Left kidney (tissue), 2 donors: ENCODE data around the gene AARS1. TPM values are rescaled to one million over a fixed set of nuclear protein-coding genes. Genes with fewer than 3 reads are reported as not detected.
"Not testable (repeated sequence)": the region's sequence is repeated elsewhere in the genome, so short reads cannot be mapped to it uniquely, and the experiment has no call there.

Source experiments
- DNase-seq: peaks from one replicate; pipeline ENCODE4 v3.0.0-alpha.2; 2013
- polyA plus RNA-seq: library from polyadenylated mRNA; unstranded; fragments of 120-200 nt; gene quantifications from one replicate; pipeline ENCODE4 v1.2.1, GENCODE V29; 2013; ENCODE audit not compliant: insufficient read length

AARS1 gene
- polyA plus RNA-seq, 1 donor, result 85.6 TPM

- DNase-seq, result not testable (repeated sequence)
Measured at GRCh38 chr16:70231831-70232230, 57.5 kb downstream of the AARS1 start.

GRCh38 chr16:70226024-70226423 lies 63.3 kb downstream of the AARS1 start:
- not testable (repeated sequence) for DNase-seq

DNA sequence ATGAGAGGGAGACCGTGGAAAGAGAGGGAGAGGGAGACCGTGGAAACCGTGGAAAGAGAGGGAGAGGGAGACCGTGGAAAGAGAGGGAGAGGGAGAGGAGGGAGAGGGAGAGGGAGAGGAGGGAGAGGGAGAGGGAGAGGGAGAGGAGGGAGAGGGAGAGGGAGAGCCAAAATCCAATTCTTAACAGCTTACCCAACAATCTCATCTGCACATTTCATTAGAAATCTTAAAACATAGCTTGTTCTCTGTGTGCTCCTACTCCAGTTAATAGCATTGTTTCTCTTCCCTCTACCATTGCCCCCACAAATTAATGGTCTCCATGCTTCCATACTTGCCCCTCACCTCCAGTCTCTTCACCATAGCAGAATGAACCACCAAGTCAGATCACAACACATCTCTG lies 63.9 kb downstream of the AARS1 start:
- DNase-seq, result not testable (repeated sequence)

GRCh38 chr16:70224645-70225044 lies 64.7 kb downstream of the AARS1 start:
- not testable (repeated sequence) for DNase-seq

DNA sequence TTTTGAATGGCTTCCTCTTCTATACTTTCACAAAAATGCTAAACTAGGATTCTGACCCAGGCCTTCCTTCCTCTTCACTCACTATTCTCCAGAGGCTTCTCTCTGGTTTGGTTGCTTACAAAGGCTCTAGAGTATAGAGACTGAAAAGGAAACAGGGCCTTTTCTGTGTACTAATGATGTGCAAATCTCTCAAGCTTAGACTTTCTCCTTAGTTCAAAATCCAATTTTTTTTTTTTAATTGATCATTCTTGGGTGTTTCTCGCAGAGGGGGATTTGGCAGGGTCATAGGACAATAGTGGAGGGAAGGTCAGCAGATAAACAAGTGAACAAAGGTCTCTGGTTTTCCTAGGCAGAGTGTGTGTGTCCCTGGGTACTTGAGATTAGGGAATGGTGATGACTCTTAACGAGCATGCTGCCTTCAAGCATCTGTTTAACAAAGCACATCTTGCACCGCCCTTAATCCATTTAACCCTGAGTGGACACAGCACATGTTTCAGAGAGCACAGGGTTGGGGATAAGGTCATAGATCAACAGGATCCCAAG lies 65.3 kb downstream of the AARS1 start:
- DNase-seq, result not testable (repeated sequence)

GRCh38 chr16:70223216-70223615 lies 66.1 kb downstream of the AARS1 start:
- not testable (repeated sequence) for DNase-seq

DNA sequence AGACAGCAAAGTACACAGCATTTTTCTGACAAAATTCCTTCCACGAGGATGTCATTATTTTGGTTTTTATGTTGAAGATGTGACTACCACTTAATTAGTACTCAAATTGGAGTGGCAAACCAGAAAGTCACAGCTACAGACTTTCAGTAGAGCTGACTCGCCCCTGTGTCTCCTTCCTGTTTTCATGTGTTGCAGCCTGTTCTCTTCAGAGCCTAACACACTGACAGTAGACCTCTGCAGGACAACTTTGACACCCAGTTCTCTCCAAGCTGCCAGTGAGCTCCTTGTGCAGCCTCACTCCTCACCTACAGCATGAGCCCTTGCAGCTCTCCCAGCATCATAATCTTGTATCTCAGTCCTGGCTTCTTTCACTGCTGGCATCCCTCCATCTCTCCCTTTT lies 66.7 kb downstream of the AARS1 start:
- DNase-seq, result not testable (repeated sequence)

GRCh38 chr16:70218586-70218985 lies 70.7 kb downstream of the AARS1 start:
- DNase-seq, result not testable (repeated sequence)

DNA sequence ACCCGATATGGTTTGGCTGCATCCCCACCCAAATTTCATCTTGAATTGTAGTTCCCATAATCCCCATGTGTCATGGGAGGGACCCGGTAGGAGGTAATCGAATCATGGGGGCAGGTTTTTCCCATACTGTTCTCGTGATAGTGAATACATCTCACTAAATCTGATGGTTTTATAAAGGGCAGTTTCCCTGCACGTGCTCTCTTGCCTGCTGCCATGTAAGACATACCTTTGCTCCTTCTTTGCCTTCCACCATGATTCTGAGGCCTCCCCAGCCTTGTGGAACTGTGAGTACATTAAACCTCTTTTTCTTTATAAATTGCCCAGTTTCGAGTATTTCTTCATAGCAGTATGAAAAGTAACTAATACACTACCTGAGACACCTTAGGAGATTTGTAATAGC lies 82.9 kb downstream of the AARS1 start:
- DNase-seq, result not testable (repeated sequence)

- DNase-seq, result not testable (repeated sequence)
Measured at GRCh38 chr16:70204668-70205405, 84.5 kb downstream of the AARS1 start.

DNA sequence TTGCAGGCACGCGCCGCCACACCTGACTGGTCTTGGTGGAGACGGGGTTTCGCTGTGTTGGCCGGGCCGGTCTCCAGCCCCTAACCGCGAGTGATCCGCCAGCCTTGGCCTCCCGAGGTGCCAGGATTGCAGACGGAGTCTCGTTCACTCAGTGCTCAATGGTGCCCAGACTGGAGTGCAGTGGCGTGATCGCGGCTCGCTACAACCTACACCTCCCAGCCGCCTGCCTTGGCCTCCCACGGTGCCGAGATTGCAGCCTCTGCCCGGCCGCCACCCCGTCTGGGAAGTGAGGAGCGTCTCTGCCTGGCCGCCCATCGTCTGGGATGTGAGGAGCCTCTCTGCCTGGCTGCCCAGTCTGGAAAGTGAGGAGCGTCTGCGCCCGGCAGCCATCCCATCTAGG lies 85.3 kb downstream of the AARS1 start:
- not testable (repeated sequence) for DNase-seq

DNA sequence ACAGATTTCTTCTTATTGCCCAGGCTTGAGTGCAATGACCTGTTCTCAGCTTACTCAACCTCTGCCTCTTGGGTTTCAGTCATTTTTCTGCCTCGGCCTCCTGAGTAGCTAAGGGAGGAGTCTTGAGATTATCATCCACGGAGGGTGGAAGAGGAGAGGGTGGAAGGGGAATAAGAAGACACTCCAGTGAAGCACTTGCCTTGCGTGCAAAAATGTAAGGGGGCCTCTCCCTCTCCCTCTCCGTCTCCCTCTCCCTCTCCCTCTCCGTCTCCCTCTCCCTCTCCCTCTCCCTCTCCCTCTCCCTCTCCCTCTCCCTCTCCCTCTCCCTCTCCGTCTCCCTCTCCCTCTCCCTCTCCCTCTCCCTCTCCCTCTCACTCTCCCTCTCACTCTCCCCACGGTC lies 85.8 kb downstream of the AARS1 start:
- not testable (repeated sequence) for DNase-seq

Other genes with a start within 250 kb of the AARS1 start
- gene PDPR, start 175.2 kb downstream of the AARS1 start, polyA plus RNA-seq, result 66.2 TPM
- gene CLEC18C, start 115.7 kb downstream of the AARS1 start, polyA plus RNA-seq, result 63.6 TPM
- 23.2 TPM for gene EXOSC6, start 37.6 kb downstream of the AARS1 start, polyA plus RNA-seq
- gene DDX19B, start 9.7 kb upstream of the AARS1 start, polyA plus RNA-seq, result 38.8 TPM
- 52.7 TPM for gene DDX19A, start 57.4 kb upstream of the AARS1 start, polyA plus RNA-seq
- gene ST3GAL2, start 149.6 kb upstream of the AARS1 start, polyA plus RNA-seq, result 22.7 TPM
- 17.8 TPM for gene FCSK, start 165.1 kb upstream of the AARS1 start, polyA plus RNA-seq
- 74.7 TPM for gene COG4, start 234.0 kb upstream of the AARS1 start, polyA plus RNA-seq
- gene SF3B3, start 234.3 kb upstream of the AARS1 start, polyA plus RNA-seq, result 416 TPM